Measurements from ENCODE around the gene ADAMTS6.

GRCh38 chr5:65307931-65308330 lies 173.8 kb downstream of the ADAMTS6 start:
- TF ChIP-seq YY1 (IDR thresholded peaks at IDR 0.05; ENCODE audit: low read depth) (no peak), TAF1 (IDR thresholded peaks at IDR 0.05; ENCODE audit: low read depth) (no peak), RAD21 (IDR thresholded peaks at IDR 0.05; ENCODE audit: low read depth) (no peak), CEBPB (IDR thresholded peaks at IDR 0.05) (no peak), REST (IDR thresholded peaks at IDR 0.05; ENCODE audit: low read depth) (no peak), TEAD4 (IDR thresholded peaks at IDR 0.05) (no peak), EP300 (IDR thresholded peaks at IDR 0.05; ENCODE audit: borderline replicate concordance) (no peak), USF1 (IDR thresholded peaks at IDR 0.05) (no peak), MAX (IDR thresholded peaks at IDR 0.05) (no peak), EGR1 (IDR thresholded peaks at IDR 0.05) (no peak), NFIC (IDR thresholded peaks at IDR 0.05) (no peak), ZBTB7A (IDR thresholded peaks at IDR 0.05; ENCODE audit: low read depth) (no peak)

Measured in Ishikawa (cell line).